Hematopoietic multipotent progenitor cell treated with erythropoietin and hydrocortisone succinate and interleukin-3 and kit ligand, for 17 days (in vitro differentiated cells): Measurements from ENCODE around the gene CAMK2G.
"Not testable (repeated sequence)": the region's sequence is repeated elsewhere in the genome, so short reads cannot be mapped to it uniquely, and the experiment has no call there.

Experiments used
- DNase-seq: peaks from one replicate; pipeline ENCODE4 v3.0.0-alpha.2; 2015; ENCODE audit warnings: low spot score

Gene CAMK2G

GRCh38 chr10:73810735-73811465 lies 63.5 kb downstream of the CAMK2G start:
- peak; percentile 53 for DNase-seq

- DNase-seq, result no peak
These were observed 64.0 kb downstream of the CAMK2G start for GRCh38 chr10:73810358-73810734.

DNA sequence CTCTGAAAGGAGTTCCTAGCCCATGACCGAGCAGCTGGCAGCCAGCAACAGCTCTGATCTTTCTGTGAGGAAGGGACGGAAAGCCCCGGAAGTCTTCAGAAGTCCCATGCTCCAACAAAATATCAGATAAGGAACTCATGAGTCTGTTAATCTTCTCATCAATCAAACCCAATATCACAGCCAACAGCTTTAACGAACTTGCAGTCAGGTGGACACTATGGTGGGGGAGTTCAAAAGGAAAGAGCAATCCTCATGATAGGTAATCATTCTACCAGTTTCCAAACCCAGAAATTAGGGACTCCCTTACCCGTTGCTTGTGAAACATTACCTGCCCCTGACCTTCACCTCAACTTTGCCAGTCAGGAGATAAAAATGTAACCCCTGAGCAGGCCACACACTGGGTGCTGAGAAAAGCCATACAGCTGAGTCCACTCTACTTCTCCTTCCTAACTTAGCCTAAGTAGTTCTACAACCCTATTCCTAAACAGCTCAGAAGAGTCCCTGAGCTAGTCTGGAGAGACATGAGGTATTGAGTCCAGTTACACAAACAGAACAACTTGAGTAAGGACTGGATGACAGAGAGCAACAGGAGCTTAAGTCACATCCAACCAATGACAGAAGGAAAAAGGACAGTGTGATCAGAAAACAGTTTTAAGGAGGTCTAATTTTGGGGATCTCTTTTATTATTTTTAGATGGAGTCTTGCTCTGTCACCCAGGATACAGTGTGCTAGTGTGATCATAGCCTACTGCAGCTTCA lies 65.1 kb downstream of the CAMK2G start:
- DNase-seq, result no peak

- DNase-seq, result no peak
These were observed 66.1 kb downstream of the CAMK2G start for GRCh38 chr10:73808021-73808815.

DNA sequence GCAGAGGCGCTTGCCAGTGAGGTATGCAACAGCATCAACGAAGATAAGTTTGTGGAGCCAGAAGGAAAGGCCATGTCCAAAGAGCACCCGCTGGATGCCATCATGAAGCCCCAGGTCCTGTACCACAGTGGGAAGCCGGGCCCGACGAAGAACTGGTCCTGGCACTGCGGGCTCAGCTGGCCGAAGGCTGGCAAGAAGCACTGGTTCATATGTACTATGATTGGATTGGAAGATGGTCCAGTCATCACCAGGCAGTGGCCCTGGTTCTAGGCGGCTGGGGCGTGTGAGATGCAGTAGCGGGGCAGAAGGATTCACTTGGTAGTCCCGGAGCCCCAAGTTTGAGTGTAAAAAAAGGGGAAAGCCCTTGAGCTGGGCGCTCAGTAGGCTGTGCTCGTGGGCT lies 66.9 kb downstream of the CAMK2G start:
- DNase-seq, result no peak

DNA sequence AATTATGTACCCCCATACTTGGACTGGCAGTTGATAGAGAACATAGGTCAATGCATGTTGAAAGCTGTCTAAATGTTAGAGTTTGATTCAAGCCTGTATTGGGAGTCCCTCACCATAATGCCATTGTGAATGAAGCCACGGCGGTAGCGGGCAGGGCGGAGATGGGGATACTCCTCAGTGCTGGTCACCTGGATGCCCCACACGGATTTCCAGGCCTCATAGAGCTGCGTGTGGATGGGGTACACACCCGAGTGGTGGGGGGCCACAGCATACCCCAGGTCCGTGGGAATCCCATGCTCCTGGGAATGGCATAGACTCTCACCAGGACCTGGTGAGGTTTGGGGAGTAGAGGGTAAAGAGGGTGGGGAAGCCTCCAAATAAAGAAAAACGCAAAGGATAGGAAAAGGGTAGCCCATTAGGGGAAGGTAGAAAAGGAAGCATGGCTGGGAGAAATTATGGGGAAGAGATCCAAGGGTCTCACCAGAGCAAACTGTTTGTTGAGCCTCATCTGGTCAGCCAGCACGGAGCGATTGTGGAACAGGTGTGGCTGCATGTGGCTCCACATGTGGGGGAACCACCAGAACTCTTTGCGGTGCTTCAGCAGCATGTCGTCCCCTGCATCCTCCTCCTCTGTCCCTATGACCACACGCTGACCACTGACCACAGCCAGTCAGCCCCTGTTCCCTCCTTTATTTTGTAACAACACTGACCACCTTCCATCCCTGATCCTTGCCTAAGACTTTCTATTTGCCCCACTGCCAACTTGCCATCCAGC lies 68.0 kb downstream of the CAMK2G start:
- no peak for DNase-seq

DNA sequence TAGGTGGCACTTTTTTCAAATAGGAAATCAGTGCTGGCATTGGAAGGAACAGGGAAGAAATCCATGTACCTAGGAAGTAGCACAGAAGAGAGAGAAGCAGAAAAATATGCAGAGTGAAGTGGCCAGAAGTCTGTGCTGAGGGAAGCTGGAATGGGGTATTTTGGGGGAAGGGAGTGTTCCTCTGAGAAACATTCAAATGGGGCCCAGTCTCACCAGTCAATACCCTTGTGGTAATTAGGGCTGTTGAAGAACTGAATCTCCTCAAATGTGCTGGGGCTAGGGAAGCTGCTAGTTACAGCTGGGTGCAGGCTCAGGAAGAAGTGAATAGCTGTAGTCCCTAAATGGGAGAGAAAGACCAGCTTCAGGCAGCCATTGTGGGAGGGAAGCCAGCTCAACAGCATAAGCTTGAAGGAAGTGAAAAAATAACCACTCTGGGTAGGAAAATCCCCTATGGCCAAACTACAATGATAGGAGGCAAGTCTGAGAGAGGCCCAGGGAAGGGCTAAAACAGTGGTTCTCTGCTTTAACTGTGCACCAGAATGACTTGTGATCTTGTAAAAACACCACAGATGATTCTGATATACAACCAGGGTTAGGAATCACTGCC lies 70.6 kb downstream of the CAMK2G start:
- DNase-seq, result no peak

GRCh38 chr10:73802276-73802991 lies 71.9 kb downstream of the CAMK2G start:
- DNase-seq, result no peak

DNA sequence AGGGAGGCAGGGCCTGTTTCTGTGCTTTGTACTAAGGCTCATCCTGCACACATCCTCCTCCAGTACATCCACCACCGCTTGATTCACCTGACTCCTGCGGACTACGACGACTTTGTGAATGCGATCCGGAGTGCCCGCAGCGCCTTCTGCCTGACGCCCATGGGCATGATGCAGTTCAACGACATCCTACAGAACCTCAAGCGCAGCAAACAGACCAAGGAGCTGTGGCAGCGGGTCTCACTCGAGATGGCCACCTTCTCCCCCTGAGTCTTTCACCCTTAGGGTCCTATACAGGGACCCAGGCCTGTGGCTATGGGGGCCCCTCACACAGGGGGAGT lies 73.1 kb downstream of the CAMK2G start:
- DNase-seq, result no peak

DNA sequence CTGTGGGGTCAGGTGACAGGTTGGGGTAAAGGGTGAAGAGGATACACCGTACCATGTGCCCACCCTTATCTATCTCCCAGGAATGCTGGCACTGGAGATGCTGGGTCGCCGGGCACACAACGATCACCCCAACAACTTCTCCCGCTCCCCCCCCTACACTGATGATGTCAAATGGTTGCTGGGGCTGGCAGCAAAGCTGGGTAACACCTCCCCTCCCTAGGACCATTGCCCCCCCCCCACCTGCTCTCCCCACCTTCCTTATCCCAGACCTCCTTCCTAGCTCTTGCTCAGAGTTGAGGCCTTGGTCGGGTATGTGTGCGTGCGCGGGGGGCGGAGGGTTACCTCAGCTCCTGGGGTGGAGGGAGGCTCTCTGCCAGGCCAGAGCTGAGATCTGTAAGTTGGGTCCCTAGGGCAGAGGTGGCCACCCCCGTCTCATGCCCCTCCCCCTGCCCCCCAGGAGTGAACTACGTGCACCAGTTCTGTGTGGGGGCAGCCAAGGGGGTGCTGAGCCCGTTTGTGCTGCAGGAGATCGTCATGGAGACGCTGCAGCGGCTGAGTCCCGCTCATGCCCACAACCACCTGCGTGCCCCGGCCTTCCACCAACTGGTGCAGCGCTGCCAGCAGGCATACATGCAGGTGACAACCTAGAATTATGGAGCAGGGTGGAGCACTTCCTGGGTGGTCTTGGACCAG lies 73.6 kb downstream of the CAMK2G start:
- no peak for DNase-seq

DNA sequence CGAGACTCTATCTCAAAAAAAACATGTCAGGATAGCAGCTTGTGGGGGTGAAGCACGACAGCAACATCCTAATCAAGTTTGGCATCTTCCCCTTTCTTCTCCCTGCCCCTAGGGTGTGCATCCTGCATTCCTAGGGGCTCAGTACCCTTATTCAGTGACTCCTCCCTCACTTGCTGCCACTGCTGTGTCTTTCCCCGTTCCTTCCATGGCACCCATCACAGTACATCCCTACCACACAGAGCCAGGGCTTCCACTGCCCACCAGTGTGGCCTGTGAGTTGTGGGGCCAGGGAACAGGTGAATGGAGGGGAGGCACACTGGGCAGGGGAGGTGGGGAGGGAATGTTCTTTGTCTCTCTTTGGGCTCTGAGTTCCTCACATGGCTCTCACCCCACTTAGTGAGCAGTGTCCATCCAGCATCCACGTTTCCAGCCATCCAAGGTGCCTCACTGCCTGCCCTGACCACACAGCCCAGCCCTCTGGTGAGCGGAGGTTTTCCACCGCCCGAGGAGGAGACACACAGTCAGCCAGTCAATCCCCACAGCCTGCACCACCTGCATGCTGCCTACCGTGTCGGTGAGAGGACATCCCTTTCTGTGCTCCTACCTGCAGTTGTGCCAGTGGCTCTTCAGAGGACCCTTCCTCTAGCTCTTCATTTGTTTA lies 74.3 kb downstream of the CAMK2G start:
- DNase-seq, result no peak

- DNase-seq, result no peak
These were observed 75.3 kb downstream of the CAMK2G start for GRCh38 chr10:73798927-73799560.

GRCh38 chr10:73798087-73798486 lies 76.3 kb downstream of the CAMK2G start:
- no peak for DNase-seq

DNA sequence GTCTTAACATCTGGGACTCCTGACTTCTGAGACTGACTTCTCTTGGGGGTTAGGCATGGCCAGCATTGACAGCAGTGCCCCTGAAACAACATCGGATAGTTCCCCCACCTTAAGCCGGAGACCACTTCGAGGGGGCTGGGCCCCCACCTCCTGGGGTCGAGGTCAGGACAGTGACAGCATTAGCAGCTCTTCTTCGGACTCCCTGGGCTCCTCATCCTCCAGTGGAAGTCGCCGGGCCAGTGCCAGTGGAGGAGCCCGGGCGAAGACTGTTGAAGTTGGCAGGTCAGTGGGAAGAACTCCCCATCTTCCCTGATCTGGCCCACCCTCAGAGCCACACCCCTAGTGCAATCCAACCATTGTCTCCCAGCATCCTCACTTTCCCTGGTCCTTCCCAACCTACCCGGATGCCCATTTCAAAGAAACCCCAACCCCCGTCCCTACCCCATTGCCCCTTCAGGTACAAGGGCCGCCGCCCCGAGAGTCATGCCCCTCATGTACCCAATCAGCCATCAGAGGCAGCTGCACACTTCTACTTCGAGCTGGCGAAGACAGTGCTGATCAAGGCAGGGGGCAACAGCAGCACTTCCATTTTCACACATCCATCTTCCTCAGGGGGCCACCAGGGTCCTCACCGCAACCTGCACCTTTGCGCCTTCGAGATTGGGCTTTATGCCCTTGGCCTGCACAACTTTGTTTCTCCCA lies 76.9 kb downstream of the CAMK2G start:
- no peak for DNase-seq

DNA sequence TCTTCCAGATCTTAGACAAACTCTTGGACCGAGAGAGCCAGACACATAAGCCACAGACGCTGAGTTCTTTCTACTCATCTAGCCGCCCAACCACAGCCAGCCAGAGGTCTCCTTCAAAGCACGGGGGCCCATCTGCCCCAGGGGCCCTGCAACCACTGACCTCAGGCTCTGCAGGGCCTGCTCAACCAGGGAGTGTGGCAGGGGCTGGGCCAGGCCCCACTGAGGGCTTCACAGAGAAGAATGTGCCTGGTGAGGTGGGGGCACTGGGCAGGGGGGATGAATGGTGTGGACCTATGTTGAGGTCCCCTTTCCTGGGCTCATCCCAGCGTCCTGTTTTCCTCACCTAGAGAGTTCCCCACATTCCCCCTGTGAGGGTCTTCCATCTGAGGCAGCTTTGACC lies 77.6 kb downstream of the CAMK2G start:
- no peak for DNase-seq

GRCh38 chr10:73796035-73796434 lies 78.3 kb downstream of the CAMK2G start:
- DNase-seq, result not testable (repeated sequence)

GRCh38 chr10:73795491-73795890 lies 78.9 kb downstream of the CAMK2G start:
- not testable (repeated sequence) for DNase-seq

- DNase-seq, result no peak
These were observed 80.9 kb downstream of the CAMK2G start for GRCh38 chr10:73793456-73793855.

DNA sequence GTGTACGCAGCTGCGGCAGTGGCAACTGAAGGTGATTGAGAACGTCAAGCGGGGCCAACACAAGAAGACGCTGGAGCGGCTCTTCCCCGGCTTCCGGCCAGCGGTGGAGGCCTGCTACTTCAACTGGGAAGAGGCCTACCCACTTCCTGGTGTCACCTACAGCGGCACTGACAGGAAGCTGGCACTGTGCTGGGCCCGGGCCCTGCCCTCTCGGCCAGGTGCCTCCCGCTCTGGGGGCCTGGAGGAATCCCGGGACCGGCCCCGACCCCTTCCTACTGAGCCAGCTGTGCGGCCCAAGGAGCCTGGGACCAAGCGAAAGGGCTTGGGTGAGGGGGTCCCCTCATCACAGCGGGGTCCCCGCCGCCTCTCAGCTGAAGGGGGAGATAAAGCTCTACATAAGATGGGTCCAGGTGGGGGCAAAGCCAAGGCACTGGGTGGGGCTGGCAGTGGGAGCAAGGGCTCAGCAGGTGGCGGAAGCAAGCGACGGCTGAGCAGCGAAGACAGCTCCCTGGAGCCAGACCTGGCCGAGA lies 82.4 kb downstream of the CAMK2G start:
- DNase-seq, result no peak
